Measurements from ENCODE around the gene TMEM107.

The TMEM107 gene

DNA sequence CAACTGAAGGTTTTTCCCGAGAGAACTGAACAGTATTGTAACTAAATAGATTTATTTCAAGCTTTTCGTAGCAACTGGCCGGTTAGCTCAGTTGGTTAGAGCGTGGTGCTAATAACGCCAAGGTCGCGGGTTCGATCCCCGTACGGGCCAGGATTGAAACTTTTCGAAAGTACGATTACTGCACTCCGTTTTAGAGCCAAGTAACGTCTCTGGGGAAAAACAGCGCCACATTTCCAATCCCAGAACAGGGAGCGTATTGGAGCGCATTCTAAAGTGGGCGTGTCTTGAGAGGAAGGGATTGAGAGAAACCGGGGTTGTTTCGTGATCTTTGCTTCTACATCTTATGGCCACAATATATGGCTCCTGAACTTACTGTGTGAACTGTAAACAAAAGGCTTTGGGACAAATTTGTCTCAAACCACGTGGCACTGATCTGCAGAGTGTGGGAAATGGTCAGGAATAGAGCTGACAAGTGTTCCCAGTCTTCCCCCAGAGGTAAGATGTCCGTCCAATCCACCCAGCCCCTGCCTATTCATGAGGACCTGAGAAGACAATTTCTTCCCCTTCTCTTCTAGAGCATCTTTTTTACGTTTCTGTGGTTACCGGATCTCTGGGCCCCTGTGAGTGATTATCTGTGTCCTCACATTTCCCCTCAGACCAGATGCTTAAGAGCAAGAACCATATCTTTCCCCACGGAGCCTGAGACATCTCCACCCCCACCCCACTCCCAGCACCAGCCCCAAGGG, 11.5 kb upstream of the TMEM107 start (continued):
- TF ChIP-seq, protein P1, sequence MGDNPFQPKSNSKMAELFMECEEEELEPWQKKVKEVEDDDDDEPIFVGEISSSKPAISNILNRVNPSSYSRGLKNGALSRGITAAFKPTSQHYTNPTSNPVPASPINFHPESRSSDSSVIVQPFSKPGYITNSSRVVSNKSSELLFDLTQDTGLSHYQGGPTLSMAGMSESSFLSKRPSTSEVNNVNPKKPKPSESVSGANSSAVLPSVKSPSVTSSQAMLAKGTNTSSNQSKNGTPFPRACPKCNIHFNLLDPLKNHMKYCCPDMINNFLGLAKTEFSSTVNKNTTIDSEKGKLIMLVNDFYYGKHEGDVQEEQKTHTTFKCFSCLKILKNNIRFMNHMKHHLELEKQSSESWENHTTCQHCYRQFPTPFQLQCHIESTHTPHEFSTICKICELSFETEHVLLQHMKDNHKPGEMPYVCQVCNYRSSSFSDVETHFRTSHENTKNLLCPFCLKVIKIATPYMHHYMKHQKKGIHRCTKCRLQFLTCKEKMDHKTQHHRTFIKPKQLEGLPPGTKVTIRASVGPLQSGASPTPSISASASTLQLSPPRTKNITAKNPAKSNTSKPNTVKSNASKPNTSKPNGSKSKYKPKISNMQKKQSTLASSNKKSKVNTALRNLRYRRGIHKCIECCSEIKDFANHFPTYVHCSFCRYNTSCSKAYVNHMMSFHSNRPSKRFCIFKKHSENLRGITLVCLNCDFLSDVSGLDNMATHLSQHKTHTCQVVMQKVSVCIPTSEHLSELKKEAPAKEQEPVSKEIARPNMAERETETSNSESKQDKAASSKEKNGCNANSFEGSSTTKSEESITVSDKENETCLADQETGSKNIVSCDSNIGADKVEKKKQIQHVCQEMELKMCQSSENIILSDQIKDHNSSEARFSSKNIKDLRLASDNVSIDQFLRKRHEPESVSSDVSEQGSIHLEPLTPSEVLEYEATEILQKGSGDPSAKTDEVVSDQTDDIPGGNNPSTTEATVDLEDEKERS (tag by site-specific recombination; IDR thresholded peaks at IDR 0.05): 0 out of 2 replicates have a peak, but pooled peaks have one; percentile 7
- TF ChIP-seq ZNF792 (tag by site-specific recombination; IDR thresholded peaks at IDR 0.05) (peak; percentile 92), ZNF133 (tag by site-specific recombination; IDR thresholded peaks at IDR 0.05) (no peak), ZNF184 (tag by site-specific recombination; IDR thresholded peaks at IDR 0.05) (peak; percentile 74), SP2 (tag by site-specific recombination; IDR thresholded peaks at IDR 0.05) (peak; percentile 59), OSR2 (tag by site-specific recombination; IDR thresholded peaks at IDR 0.05) (peak; percentile 94), IKZF3 (tag by site-specific recombination; IDR thresholded peaks at IDR 0.05) (peak; percentile 95), ZNF292 (tag by site-specific recombination; IDR thresholded peaks at IDR 0.05; ENCODE audit: borderline replicate concordance, low read depth) (no peak), SP7 (tag by site-specific recombination; IDR thresholded peaks at IDR 0.05) (peak; percentile 60), KLF9 (tag by site-specific recombination; IDR thresholded peaks at IDR 0.05; ENCODE audit: low read depth) (peak; percentile 96), SETDB1 (IDR thresholded peaks at IDR 0.05; ENCODE audit: insufficient read length, low read length) (no peak), KLF8 (tag by site-specific recombination; IDR thresholded peaks at IDR 0.05) (peak; percentile 66), GLI2 (tag by site-specific recombination; IDR thresholded peaks at IDR 0.05; ENCODE audit: borderline replicate concordance, low read depth) (no peak), GFI1B (tag by site-specific recombination; IDR thresholded peaks at IDR 0.05) (peak; percentile 77), HOXD13 (CRISPR knock-in tag; IDR thresholded peaks at IDR 0.05; ENCODE audit: borderline replicate concordance) (no peak), YY1 (tag by site-specific recombination; IDR thresholded peaks at IDR 0.05) (peak; percentile 17; the same call in 1 of the 2 replicates), ZNF561 (tag by site-specific recombination; IDR thresholded peaks at IDR 0.05; ENCODE audit: borderline replicate concordance) (peak; percentile 66), ZNF350 (tag by site-specific recombination; IDR thresholded peaks at IDR 0.05) (no peak), ZEB2 (tag by site-specific recombination; IDR thresholded peaks at IDR 0.05) (peak; percentile 90), ZNF768 (tag by site-specific recombination; IDR thresholded peaks at IDR 0.05) (peak; percentile 92; the same call in 1 of the 2 replicates), ZNF211 (tag by site-specific recombination; IDR thresholded peaks at IDR 0.05; ENCODE audit: low read depth) (no peak), ZNF324 (tag by site-specific recombination; IDR thresholded peaks at IDR 0.05) (peak; percentile 59; the same call in 1 of the 2 replicates), ZNF747 (tag by site-specific recombination; IDR thresholded peaks at IDR 0.05) (no peak), ZNF560 (tag by site-specific recombination; IDR thresholded peaks at IDR 0.05; ENCODE audit: borderline replicate concordance) (no peak), ZNF169 (tag by site-specific recombination; IDR thresholded peaks at IDR 0.05) (no peak)
- TF ChIP-seq, protein P2, sequence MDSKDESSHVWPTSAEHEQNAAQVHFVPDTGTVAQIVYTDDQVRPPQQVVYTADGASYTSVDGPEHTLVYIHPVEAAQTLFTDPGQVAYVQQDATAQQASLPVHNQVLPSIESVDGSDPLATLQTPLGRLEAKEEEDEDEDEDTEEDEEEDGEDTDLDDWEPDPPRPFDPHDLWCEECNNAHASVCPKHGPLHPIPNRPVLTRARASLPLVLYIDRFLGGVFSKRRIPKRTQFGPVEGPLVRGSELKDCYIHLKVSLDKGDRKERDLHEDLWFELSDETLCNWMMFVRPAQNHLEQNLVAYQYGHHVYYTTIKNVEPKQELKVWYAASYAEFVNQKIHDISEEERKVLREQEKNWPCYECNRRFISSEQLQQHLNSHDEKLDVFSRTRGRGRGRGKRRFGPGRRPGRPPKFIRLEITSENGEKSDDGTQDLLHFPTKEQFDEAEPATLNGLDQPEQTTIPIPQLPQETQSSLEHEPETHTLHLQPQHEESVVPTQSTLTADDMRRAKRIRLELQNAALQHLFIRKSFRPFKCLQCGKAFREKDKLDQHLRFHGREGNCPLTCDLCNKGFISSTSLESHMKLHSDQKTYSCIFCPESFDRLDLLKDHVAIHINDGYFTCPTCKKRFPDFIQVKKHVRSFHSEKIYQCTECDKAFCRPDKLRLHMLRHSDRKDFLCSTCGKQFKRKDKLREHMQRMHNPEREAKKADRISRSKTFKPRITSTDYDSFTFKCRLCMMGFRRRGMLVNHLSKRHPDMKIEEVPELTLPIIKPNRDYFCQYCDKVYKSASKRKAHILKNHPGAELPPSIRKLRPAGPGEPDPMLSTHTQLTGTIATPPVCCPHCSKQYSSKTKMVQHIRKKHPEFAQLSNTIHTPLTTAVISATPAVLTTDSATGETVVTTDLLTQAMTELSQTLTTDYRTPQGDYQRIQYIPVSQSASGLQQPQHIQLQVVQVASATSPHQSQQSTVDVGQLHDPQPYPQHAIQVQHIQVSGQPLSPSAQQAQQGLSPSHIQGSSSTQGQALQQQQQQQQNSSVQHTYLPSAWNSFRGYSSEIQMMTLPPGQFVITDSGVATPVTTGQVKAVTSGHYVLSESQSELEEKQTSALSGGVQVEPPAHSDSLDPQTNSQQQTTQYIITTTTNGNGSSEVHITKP (tag by site-specific recombination; IDR thresholded peaks at IDR 0.05): peak; percentile 65; the same call in 1 of the 2 replicates
- TF ChIP-seq, protein P3, sequence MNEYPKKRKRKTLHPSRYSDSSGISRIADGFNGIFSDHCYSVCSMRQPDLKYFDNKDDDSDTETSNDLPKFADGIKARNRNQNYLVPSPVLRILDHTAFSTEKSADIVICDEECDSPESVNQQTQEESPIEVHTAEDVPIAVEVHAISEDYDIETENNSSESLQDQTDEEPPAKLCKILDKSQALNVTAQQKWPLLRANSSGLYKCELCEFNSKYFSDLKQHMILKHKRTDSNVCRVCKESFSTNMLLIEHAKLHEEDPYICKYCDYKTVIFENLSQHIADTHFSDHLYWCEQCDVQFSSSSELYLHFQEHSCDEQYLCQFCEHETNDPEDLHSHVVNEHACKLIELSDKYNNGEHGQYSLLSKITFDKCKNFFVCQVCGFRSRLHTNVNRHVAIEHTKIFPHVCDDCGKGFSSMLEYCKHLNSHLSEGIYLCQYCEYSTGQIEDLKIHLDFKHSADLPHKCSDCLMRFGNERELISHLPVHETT (tag by site-specific recombination; IDR thresholded peaks at IDR 0.05): peak; percentile 44; the same call in 1 of the 2 replicates
- TF ChIP-seq, protein P4, sequence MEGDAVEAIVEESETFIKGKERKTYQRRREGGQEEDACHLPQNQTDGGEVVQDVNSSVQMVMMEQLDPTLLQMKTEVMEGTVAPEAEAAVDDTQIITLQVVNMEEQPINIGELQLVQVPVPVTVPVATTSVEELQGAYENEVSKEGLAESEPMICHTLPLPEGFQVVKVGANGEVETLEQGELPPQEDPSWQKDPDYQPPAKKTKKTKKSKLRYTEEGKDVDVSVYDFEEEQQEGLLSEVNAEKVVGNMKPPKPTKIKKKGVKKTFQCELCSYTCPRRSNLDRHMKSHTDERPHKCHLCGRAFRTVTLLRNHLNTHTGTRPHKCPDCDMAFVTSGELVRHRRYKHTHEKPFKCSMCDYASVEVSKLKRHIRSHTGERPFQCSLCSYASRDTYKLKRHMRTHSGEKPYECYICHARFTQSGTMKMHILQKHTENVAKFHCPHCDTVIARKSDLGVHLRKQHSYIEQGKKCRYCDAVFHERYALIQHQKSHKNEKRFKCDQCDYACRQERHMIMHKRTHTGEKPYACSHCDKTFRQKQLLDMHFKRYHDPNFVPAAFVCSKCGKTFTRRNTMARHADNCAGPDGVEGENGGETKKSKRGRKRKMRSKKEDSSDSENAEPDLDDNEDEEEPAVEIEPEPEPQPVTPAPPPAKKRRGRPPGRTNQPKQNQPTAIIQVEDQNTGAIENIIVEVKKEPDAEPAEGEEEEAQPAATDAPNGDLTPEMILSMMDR (tag by site-specific recombination; IDR thresholded peaks at IDR 0.05): peak; percentile 76
- TF ChIP-seq, protein P5, sequence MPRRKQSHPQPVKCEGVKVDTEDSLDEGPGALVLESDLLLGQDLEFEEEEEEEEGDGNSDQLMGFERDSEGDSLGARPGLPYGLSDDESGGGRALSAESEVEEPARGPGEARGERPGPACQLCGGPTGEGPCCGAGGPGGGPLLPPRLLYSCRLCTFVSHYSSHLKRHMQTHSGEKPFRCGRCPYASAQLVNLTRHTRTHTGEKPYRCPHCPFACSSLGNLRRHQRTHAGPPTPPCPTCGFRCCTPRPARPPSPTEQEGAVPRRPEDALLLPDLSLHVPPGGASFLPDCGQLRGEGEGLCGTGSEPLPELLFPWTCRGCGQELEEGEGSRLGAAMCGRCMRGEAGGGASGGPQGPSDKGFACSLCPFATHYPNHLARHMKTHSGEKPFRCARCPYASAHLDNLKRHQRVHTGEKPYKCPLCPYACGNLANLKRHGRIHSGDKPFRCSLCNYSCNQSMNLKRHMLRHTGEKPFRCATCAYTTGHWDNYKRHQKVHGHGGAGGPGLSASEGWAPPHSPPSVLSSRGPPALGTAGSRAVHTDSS (tag by site-specific recombination; IDR thresholded peaks at IDR 0.05): peak; percentile 35; the same call in 1 of the 2 replicates
